Sciatic nerve (tissue), 2 donors: ENCODE measurements around the gene ZNF749. TPM values are rescaled to one million over a fixed set of nuclear protein-coding genes. Genes with fewer than 3 reads are reported as not detected.
A peak's percentile ranks its signal among the peaks of the same experiment; 100 is the strongest.
"Not testable (repeated sequence)": the region's sequence is repeated elsewhere in the genome, so short reads cannot be mapped to it uniquely, and the experiment has no call there.

ENCODE experiments used
- ATAC-seq: fragments of 200-7000 bp; cut with Tn5 transposase; one replicate; pipeline ENCODE4 v1.9.1; 2020; ENCODE audit warnings: mild to moderate bottlenecking, moderate library complexity
- DNase-seq: peaks from one replicate; pipeline ENCODE4 v3.0.0-alpha.2; 2020; ENCODE audit warnings: low spot score
- intact Hi-C: fragments of 100-400 bp; cut with DNase I; formaldehyde crosslinking; loops from one replicate; pipeline ENCODE4 v1.14.2; 2022
- total RNA-seq: library from RNA; stranded (reverse); fragmentation: NEBNext Ultra II Directional; extraction: Animal tissue kit (Norgen Biotek cat#: 25700); gene quantifications from one replicate; pipeline ENCODE4 v1.2.1, GENCODE V29; 2021
- donor health status: DM: no; HTN: no; CAD: no.
- donor health status: DM: no; HTN: no; CAD: no.

The ZNF749 gene
- total RNA-seq, 1 donor from 2014 or later, result 9.7 TPM

- intact Hi-C loops, result no loop called here
- ATAC-seq (no peak), DNase-seq (no peak)
These were observed 17.2 kb downstream of the ZNF749 start for GRCh38 chr19:57452307-57452706.

GRCh38 chr19:57465680-57466381, 30.7 kb downstream of the ZNF749 start:
- intact Hi-C loops, result no loop called here
- ATAC-seq, result no peak
- DNase-seq, result no peak

GRCh38 chr19:57466489-57466888, 31.4 kb downstream of the ZNF749 start:
- intact Hi-C loops, result no loop called here
- no peak for DNase-seq
- no peak for ATAC-seq

GRCh38 chr19:57473646-57474045, 38.5 kb downstream of the ZNF749 start:
- DNase-seq (no peak), ATAC-seq (no peak)
- intact Hi-C loops, result no loop called here

GRCh38 chr19:57477191-57478008, 42.3 kb downstream of the ZNF749 start, which contains the start of gene ZNF772:
ZNF772 (minus strand) TSS chr19:57477566; CDS start chr19:57477309, 257 bp downstream.
- DNase-seq, result peak; percentile 90
- ATAC-seq, result peak; percentile 100
- intact Hi-C loops, result no loop called here

- intact Hi-C loops, result not testable (repeated sequence)
- peak; percentile 100 for ATAC-seq
These were observed 52.6 kb downstream of the ZNF749 start, which contains the start of gene ZNF419 for GRCh38 chr19:57487477-57488298. ZNF419 (plus strand) TSS chr19:57487750; CDS start chr19:57487951, 201 bp downstream.

GRCh38 chr19:57488299-57488644, 53.1 kb downstream of the ZNF749 start:
- DNase-seq, intact Hi-C loops: not testable (repeated sequence)
- peak; percentile 18 for ATAC-seq

More at GRCh38 chr19:57487477-57488298, 52.6 kb downstream of the ZNF749 start, which contains the start of gene ZNF419:
- DNase-seq, result peak; percentile 94

Other genes starting within 250 kb of the ZNF749 start
- gene ZNF264, start 243.8 kb upstream of the ZNF749 start, total RNA-seq, result 43.5 TPM
- 2.5 TPM for gene AURKC, start 204.3 kb upstream of the ZNF749 start, total RNA-seq
- 21.2 TPM for gene ZNF805, start 194.7 kb upstream of the ZNF749 start, total RNA-seq
- 80.5 TPM for gene ZNF460, start 154.8 kb upstream of the ZNF749 start, total RNA-seq
- 7.0 TPM for gene ZNF543, start 114.9 kb upstream of the ZNF749 start, total RNA-seq
- gene ZNF304, start 84.1 kb upstream of the ZNF749 start, total RNA-seq, result 9.2 TPM
- 6.0 TPM for gene TRAPPC2B, start 71.8 kb upstream of the ZNF749 start, total RNA-seq
- 4.0 TPM for gene ZNF547, start 71.8 kb upstream of the ZNF749 start, total RNA-seq
- 29.3 TPM for gene ZNF548, start 45.5 kb upstream of the ZNF749 start, total RNA-seq
- 20.1 TPM for gene ZNF17, start 24.2 kb upstream of the ZNF749 start, total RNA-seq
- gene VN1R1, start 21.8 kb downstream of the ZNF749 start, total RNA-seq, result 1.6 TPM
- gene ZNF772, start 42.2 kb downstream of the ZNF749 start, total RNA-seq, result 12.5 TPM
- 10.6 TPM for gene ZNF419, start 52.4 kb downstream of the ZNF749 start, total RNA-seq
- 10.7 TPM for gene ZNF773, start 64.6 kb downstream of the ZNF749 start, total RNA-seq
- 9.5 TPM for gene ZNF549, start 92.0 kb downstream of the ZNF749 start, total RNA-seq
- gene ZNF550, start 124.5 kb downstream of the ZNF749 start, total RNA-seq, result 11.3 TPM
- 6.4 TPM for gene ZNF416, start 143.6 kb downstream of the ZNF749 start, total RNA-seq
- gene ZIK1, start 148.8 kb downstream of the ZNF749 start, total RNA-seq, result 4.9 TPM
- gene ZNF530, start 164.6 kb downstream of the ZNF749 start, total RNA-seq, result 3.2 TPM
- 16.5 TPM for gene ZNF134, start 178.9 kb downstream of the ZNF749 start, total RNA-seq
- gene ZNF211, start 197.8 kb downstream of the ZNF749 start, total RNA-seq, result 17.7 TPM
- gene ZSCAN4, start 233.6 kb downstream of the ZNF749 start, total RNA-seq, result not detected
- 8.0 TPM for gene ZNF551, start 246.7 kb downstream of the ZNF749 start, total RNA-seq